Neural cell (in vitro differentiated cells): Measurements from ENCODE around the gene ZNF774.

Experiments
- EP300 ChIP-seq: fragments of 450-650 bp; conservative IDR thresholded peaks from 2 replicates; pipeline ENCODE4 v1.6.1; 2014; ENCODE audit warnings: antibody characterized with exemption, mild to moderate bottlenecking, moderate library complexity; ENCODE audit not compliant: poor library complexity, severe bottlenecking
- EZH2 ChIP-seq: fragments of 200-600, 300-800 bp; shearing (Covaris generic), sonication (generic); IDR thresholded peaks from 2 replicates; pipeline ENCODE4 v1.6.1; 2014; ENCODE audit warnings: antibody characterized with exemption, low read length, borderline replicate concordance, mild to moderate bottlenecking; ENCODE audit not compliant: insufficient read depth, poor library complexity, severe bottlenecking
- MXI1 ChIP-seq: fragments of 450-650 bp; conservative IDR thresholded peaks from 2 replicates; pipeline ENCODE4 v1.6.1; 2014; ENCODE audit warnings: antibody characterized with exemption, mild to moderate bottlenecking; ENCODE audit not compliant: poor library complexity, severe bottlenecking
- POLR2AphosphoS5 ChIP-seq: IDR thresholded peaks from 2 replicates; pipeline ENCODE4 v1.6.1; 2012
- RAD21 ChIP-seq: fragments of 450-650 bp; conservative IDR thresholded peaks from 2 replicates; pipeline ENCODE4 v1.6.1; 2014; ENCODE audit warnings: antibody characterized with exemption, mild to moderate bottlenecking, moderate library complexity
- SMC3 ChIP-seq: fragments of 450-650 bp; conservative IDR thresholded peaks from 2 replicates; pipeline ENCODE4 v1.6.1; 2014; ENCODE audit warnings: antibody characterized with exemption, mild to moderate bottlenecking, moderate library complexity; ENCODE audit not compliant: poor library complexity
- TAF1 ChIP-seq: IDR thresholded peaks from 2 replicates; pipeline ENCODE4 v1.6.1; 2012; ENCODE audit warnings: low read depth
- TF ChIP-seq, protein P1 (sequence below): fragments of 450-650 bp; IDR thresholded peaks from 2 replicates; pipeline ENCODE4 v1.5.1; 2014; ENCODE audit warnings: antibody characterized with exemption, mild to moderate bottlenecking, moderate library complexity; ENCODE audit not compliant: poor library complexity, severe bottlenecking
- TF ChIP-seq, protein P2 (sequence below): IDR thresholded peaks from 2 replicates; pipeline ENCODE4 v1.6.1; 2012; ENCODE audit warnings: borderline replicate concordance

DNA sequence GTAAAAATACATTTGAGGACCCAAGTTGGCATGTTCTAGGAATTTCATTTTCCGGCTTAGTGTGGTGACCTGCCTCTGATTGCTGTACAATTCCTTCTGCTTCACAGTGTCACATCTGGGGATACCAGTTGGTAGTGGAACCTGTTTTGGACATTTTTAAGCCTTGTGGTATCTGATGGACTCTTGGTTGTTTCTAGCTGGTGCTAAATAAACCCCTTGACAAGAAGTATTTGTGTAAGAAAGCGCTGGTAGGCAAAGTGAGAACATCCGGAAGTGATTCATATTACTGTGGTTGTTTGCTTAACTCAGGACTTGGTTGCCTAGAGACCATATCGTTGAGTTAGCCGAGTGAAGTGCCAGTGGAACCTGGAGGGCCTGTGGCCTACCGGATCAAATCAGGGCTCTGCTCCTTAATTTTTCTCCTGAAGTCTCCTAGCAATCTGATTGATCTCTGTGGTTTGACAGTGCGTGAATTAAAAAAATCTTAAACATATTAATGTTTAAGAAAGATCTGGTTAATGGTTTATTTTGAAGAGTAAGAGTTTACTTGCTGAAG lies 48.8 kb downstream of the ZNF774 start:
- TF ChIP-seq EP300: no peak
- TF ChIP-seq, protein P1, sequence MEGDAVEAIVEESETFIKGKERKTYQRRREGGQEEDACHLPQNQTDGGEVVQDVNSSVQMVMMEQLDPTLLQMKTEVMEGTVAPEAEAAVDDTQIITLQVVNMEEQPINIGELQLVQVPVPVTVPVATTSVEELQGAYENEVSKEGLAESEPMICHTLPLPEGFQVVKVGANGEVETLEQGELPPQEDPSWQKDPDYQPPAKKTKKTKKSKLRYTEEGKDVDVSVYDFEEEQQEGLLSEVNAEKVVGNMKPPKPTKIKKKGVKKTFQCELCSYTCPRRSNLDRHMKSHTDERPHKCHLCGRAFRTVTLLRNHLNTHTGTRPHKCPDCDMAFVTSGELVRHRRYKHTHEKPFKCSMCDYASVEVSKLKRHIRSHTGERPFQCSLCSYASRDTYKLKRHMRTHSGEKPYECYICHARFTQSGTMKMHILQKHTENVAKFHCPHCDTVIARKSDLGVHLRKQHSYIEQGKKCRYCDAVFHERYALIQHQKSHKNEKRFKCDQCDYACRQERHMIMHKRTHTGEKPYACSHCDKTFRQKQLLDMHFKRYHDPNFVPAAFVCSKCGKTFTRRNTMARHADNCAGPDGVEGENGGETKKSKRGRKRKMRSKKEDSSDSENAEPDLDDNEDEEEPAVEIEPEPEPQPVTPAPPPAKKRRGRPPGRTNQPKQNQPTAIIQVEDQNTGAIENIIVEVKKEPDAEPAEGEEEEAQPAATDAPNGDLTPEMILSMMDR: no peak
- TF ChIP-seq MXI1: no peak
- TF ChIP-seq RAD21: no peak
- TF ChIP-seq POLR2AphosphoS5: no peak
- no peak for TF ChIP-seq EZH2
- TF ChIP-seq, protein P2, sequence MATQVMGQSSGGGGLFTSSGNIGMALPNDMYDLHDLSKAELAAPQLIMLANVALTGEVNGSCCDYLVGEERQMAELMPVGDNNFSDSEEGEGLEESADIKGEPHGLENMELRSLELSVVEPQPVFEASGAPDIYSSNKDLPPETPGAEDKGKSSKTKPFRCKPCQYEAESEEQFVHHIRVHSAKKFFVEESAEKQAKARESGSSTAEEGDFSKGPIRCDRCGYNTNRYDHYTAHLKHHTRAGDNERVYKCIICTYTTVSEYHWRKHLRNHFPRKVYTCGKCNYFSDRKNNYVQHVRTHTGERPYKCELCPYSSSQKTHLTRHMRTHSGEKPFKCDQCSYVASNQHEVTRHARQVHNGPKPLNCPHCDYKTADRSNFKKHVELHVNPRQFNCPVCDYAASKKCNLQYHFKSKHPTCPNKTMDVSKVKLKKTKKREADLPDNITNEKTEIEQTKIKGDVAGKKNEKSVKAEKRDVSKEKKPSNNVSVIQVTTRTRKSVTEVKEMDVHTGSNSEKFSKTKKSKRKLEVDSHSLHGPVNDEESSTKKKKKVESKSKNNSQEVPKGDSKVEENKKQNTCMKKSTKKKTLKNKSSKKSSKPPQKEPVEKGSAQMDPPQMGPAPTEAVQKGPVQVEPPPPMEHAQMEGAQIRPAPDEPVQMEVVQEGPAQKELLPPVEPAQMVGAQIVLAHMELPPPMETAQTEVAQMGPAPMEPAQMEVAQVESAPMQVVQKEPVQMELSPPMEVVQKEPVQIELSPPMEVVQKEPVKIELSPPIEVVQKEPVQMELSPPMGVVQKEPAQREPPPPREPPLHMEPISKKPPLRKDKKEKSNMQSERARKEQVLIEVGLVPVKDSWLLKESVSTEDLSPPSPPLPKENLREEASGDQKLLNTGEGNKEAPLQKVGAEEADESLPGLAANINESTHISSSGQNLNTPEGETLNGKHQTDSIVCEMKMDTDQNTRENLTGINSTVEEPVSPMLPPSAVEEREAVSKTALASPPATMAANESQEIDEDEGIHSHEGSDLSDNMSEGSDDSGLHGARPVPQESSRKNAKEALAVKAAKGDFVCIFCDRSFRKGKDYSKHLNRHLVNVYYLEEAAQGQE: no peak
- no peak for TF ChIP-seq SMC3
- no peak for TF ChIP-seq TAF1
